A549 (cell line): Measurements from ENCODE around the gene ARHGEF16. TPM values are rescaled to one million over a fixed set of nuclear protein-coding genes. Genes with fewer than 3 reads are reported as not detected.

Experiments used
- ATAC-seq, 2 experiments: fragments of 200-7000 bp in 1 of 2; fragments of >200 bp in 1 of 2; cut with Nextera tagmentation in 1 of 2; cut with Tn5 transposase in 1 of 2; 3 replicates each; pipeline versions ENCODE4 v1.8.0 to v1.9.1; 2018 to 2020; ENCODE audit warnings: mild to moderate bottlenecking in 1 of 2, moderate library complexity in 1 of 2
- CTCF ChIA-PET: fragments of 300-600 bp; sonication (Branson Sonifier 250); formaldehyde crosslinking; extraction: SDS; loops from one replicate; lab custom pipeline; 2021; ENCODE audit warnings: antibody characterized with exemption, inconsistent platforms; lab: Yijun Ruan, JAX
- POLR2A ChIA-PET: fragments of 350-600 bp; formaldehyde crosslinking; extraction: SDS; loops from one replicate; lab custom pipeline; 2021; ENCODE audit warnings: antibody characterized with exemption, inconsistent platforms; lab: Yijun Ruan, JAX
- DNase-seq, 2 experiments: peaks; one replicate each; pipeline versions ENCODE4 v3.0.0 to v3.0.0-alpha.2; 2011 to 2016; ENCODE audit warnings: low read depth in 1 of 2, low spot score in 1 of 2
- FAIRE-seq: peaks from 2 replicates; lab custom pipeline; 2011; peaks lifted over from hg19 to GRCh38; lab: Jason Lieb, UNC
- H3K27ac ChIP-seq, 2 experiments: fragments of >200 bp; sonication (Bioruptor Twin); formaldehyde crosslinking; 3 replicates each; pipeline ENCODE4 v1.5.1; 2016 to 2017
- H3K4me1 ChIP-seq: fragments of >200 bp; sonication (Bioruptor Twin); formaldehyde crosslinking; 3 replicates; pipeline ENCODE4 v1.6.1; 2016
- H3K4me2 ChIP-seq: fragments of >200 bp; sonication (Bioruptor Twin); formaldehyde crosslinking; 3 replicates; pipeline ENCODE4 v1.6.1; 2016
- H3K4me3 ChIP-seq: fragments of >200 bp; sonication (Bioruptor Twin); formaldehyde crosslinking; 3 replicates; pipeline ENCODE4 v1.5.1; 2016
- H3K9me3 ChIP-seq: fragments of >200 bp; sonication (Bioruptor Twin); formaldehyde crosslinking; 3 replicates; pipeline ENCODE4 v1.6.1; 2016
- BHLHE40 ChIP-seq: IDR thresholded peaks from 2 replicates; pipeline ENCODE4 v1.6.1; 2012; ENCODE audit warnings: low read depth, low read length, inconsistent platforms
- CBX2 ChIP-seq: fragments of 200-600 bp; sonication (generic); IDR thresholded peaks from 2 replicates; pipeline ENCODE4 v1.6.1; 2016; ENCODE audit warnings: low read depth, mild to moderate bottlenecking, borderline replicate concordance
- CBX8 ChIP-seq: fragments of 200-600 bp; sonication (generic); IDR thresholded peaks from 2 replicates; pipeline ENCODE4 v1.6.1; 2016
- CHD4 ChIP-seq: fragments of 200-600 bp; sonication (generic); IDR thresholded peaks from 2 replicates; pipeline ENCODE4 v1.6.1; 2016; ENCODE audit warnings: antibody characterized with exemption, mild to moderate bottlenecking, borderline replicate concordance
- CTCF ChIP-seq: fragments of >200 bp; sonication (Bioruptor Twin); formaldehyde crosslinking; IDR thresholded peaks from 3 replicates; pipeline ENCODE4 v1.5.1; 2016
- EHF ChIP-seq: fragments of 250-450 bp; sonication (Bioruptor Pico); IDR thresholded peaks from 2 replicates; pipeline ENCODE4 v1.5.0; 2020; ENCODE audit warnings: mild to moderate bottlenecking
- EHMT2 ChIP-seq: fragments of 200-600 bp; sonication (generic); IDR thresholded peaks from 2 replicates; pipeline ENCODE4 v1.6.1; 2016; ENCODE audit warnings: antibody characterized with exemption, low read depth, mild to moderate bottlenecking, moderate library complexity
- FOSL2 ChIP-seq, 2 experiments: fragments of 450-650 bp in 1 of 2; fragments of >200 bp in 1 of 2; sonication (Bioruptor Twin) in 1 of 2; formaldehyde crosslinking; IDR thresholded peaks; 2 replicates each; pipeline versions ENCODE4 v1.5.0 to v1.6.1; 2016 to 2020; ENCODE audit warnings: mild to moderate bottlenecking in 1 of 2, moderate library complexity in 1 of 2
- HDAC2 ChIP-seq: fragments of 200-600 bp; sonication (generic); IDR thresholded peaks from 2 replicates; pipeline ENCODE4 v1.6.1; 2016
- HEYL ChIP-seq: fragments of 250-450 bp; sonication (Bioruptor Pico); IDR thresholded peaks from 2 replicates; pipeline ENCODE4 v1.8.0; 2021; ENCODE audit warnings: mild to moderate bottlenecking, moderate library complexity
- HOXB5 ChIP-seq: fragments of 250-450 bp; sonication (Bioruptor Pico); IDR thresholded peaks from 2 replicates; pipeline ENCODE4 v1.5.0; 2020; ENCODE audit warnings: mild to moderate bottlenecking, moderate library complexity
- JUN ChIP-seq, 2 experiments: fragments of >200 bp; sonication (Bioruptor Twin); formaldehyde crosslinking; IDR thresholded peaks; 2 replicates in 1 of 2; 3 replicates in 1 of 2; pipeline ENCODE4 v1.6.1; 2016 to 2017
- KDM1A ChIP-seq: fragments of 200-600 bp; sonication (generic); IDR thresholded peaks from 2 replicates; pipeline ENCODE4 v1.6.1; 2016; ENCODE audit warnings: low read depth, mild to moderate bottlenecking
- KDM5A ChIP-seq: fragments of 200-600 bp; sonication (generic); IDR thresholded peaks from 2 replicates; pipeline ENCODE4 v1.6.1; 2016; ENCODE audit warnings: antibody characterized with exemption, mild to moderate bottlenecking
- MAFK ChIP-seq: fragments of 450-650 bp; IDR thresholded peaks from 2 replicates; pipeline ENCODE4 v1.6.1; 2014; ENCODE audit not compliant: partially characterized antibody
- MYC ChIP-seq: IDR thresholded peaks from 2 replicates; pipeline ENCODE4 v1.6.1; 2012; ENCODE audit warnings: mild to moderate bottlenecking, inconsistent platforms, low read length, improper control_type of control experiment, borderline replicate concordance
- NFE2L2 ChIP-seq: fragments of 150-350 bp; conservative IDR thresholded peaks from 2 replicates; pipeline ENCODE4 v1.6.1; 2014; ENCODE audit warnings: low read length
- PBX3 ChIP-seq: IDR thresholded peaks from 2 replicates; pipeline ENCODE4 v1.6.1; 2012
- PHF8 ChIP-seq: fragments of 200-600 bp; sonication (generic); IDR thresholded peaks from 2 replicates; pipeline ENCODE4 v1.6.1; 2016; ENCODE audit warnings: low read depth, mild to moderate bottlenecking, antibody characterized with exemption, moderate library complexity, borderline replicate concordance
- POLR2AphosphoS2 ChIP-seq: conservative IDR thresholded peaks from 2 replicates; pipeline ENCODE4 v1.6.1; 2012; ENCODE audit warnings: low read length, improper control_type of control experiment, inconsistent platforms
- RARB ChIP-seq: fragments of 250-450 bp; sonication (Bioruptor Pico); IDR thresholded peaks from 2 replicates; pipeline ENCODE4 v1.8.0; 2021; ENCODE audit warnings: mild to moderate bottlenecking, moderate library complexity
- REST ChIP-seq: fragments of 200-600 bp; sonication (generic); IDR thresholded peaks from 2 replicates; pipeline ENCODE4 v1.6.1; 2016; ENCODE audit warnings: antibody characterized with exemption, mild to moderate bottlenecking, moderate library complexity
- RFX5 ChIP-seq: fragments of 450-650 bp; IDR thresholded peaks from 2 replicates; pipeline ENCODE4 v1.7.1; 2014; ENCODE audit warnings: antibody characterized with exemption, mild to moderate bottlenecking, moderate library complexity
- SMC3 ChIP-seq: fragments of >200 bp; sonication (Bioruptor Twin); formaldehyde crosslinking; IDR thresholded peaks from 3 replicates; pipeline ENCODE4 v1.6.1; 2018; ENCODE audit warnings: inconsistent platforms
- TFCP2L1 ChIP-seq: fragments of 250-450 bp; sonication (Bioruptor Pico); IDR thresholded peaks from 2 replicates; pipeline ENCODE4 v1.5.0; 2021; ENCODE audit warnings: mild to moderate bottlenecking
- USF2 ChIP-seq: fragments of 450-650 bp; IDR thresholded peaks from 2 replicates; pipeline ENCODE4 v1.6.1; 2014; ENCODE audit warnings: antibody characterized with exemption
- ZC3H11A ChIP-seq: fragments of 450-650 bp; IDR thresholded peaks from 2 replicates; pipeline ENCODE4 v1.6.1; 2014; ENCODE audit warnings: antibody characterized with exemption, mild to moderate bottlenecking
- ZNF302 ChIP-seq: fragments of 250-450 bp; sonication (Bioruptor Pico); IDR thresholded peaks from 2 replicates; pipeline ENCODE4 v1.9.0; 2021; ENCODE audit warnings: inconsistent platforms, mild to moderate bottlenecking, moderate library complexity
- WGBS: methylation state at CpG from one replicate; pipeline ENCODE4 v1.1.6; 2017; ENCODE audit errors: missing lambda C conversion rate; 5-methylcytosine and 5-hydroxymethylcytosine counted together
- polyA plus RNA-seq, 4 experiments: library from polyadenylated mRNA; depleted of rRNA in 3 of 4; stranded (reverse); fragments of >200 nt; fragmentation: RNase III in 1 of 4; extraction: RNeasy Plus Mini Kit Qiagen cat#74134 plus additional on column Dnase treatment in 1 of 4; gene quantifications; 2 replicates in 3 of 4; 3 replicates in 1 of 4; pipeline ENCODE4 v1.2.3, GENCODE V29; 2011 to 2017
- TF ChIP-seq, protein P1 (sequence below): fragments of 250-450 bp; sonication (Bioruptor Pico); IDR thresholded peaks from 2 replicates; pipeline ENCODE4 v1.5.0; 2020; ENCODE audit warnings: low read depth, mild to moderate bottlenecking, moderate library complexity

ARHGEF16 gene
- polyA plus RNA-seq, 2 of the 4 experiments (the other 2 are of a cell fraction), result 1.4 to 3.2 TPM

DNA sequence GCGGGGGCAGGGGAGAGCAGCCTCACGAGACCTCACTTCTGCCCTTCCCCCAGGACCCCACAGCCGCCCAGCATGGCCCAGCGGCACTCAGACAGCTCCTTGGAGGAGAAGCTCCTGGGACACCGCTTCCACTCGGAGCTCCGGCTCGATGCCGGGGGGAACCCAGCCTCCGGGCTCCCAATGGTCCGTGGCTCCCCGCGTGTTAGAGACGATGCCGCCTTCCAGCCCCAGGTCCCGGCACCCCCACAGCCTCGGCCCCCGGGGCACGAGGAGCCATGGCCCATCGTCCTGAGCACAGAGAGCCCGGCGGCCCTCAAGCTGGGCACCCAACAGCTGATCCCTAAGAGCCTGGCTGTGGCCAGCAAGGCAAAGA lies 8.5 kb downstream of the ARHGEF16 start:
- ChIA-PET CTCF (interaction anchor here (1.2 to 3.6 kb wide), 3 partner anchors 9 to 28 kb away, joined by 5 to 33 read pairs (median 16); no protein-coding TSS in a partner anchor), POLR2A (no interaction called here)
- no peak overlapping the region for H3K27ac ChIP-seq
- no peak for TF ChIP-seq POLR2AphosphoS2
- TF ChIP-seq USF2, result no peak
- no peak for TF ChIP-seq EHF (CRISPR knock-in tag)
- no peak for TF ChIP-seq CBX8
- TF ChIP-seq HOXB5 (CRISPR knock-in tag), result no peak
- no peak for TF ChIP-seq EHMT2
- TF ChIP-seq RFX5, result no peak
- TF ChIP-seq KDM5A, result no peak
- no peak for TF ChIP-seq CHD4
- no peak for TF ChIP-seq TFCP2L1
- no peak for TF ChIP-seq BHLHE40
- TF ChIP-seq REST, result no peak
- TF ChIP-seq KDM1A, result no peak
- TF ChIP-seq MYC, result no peak
- ATAC-seq (no peak), FAIRE-seq (no peak), DNase-seq (no peak)
- no peaks in the 10 kb centered on the region for H3K9me3 ChIP-seq
- H3K4me2 ChIP-seq, result no peak overlapping the region
- peaks cover 3% of the 10 kb centered on the region; the same call in 1 of the 3 replicates for H3K4me1 ChIP-seq
- WGBS, result no CpG with 5 or more reads among the region's 22 CpGs
- no peak overlapping the region for H3K4me3 ChIP-seq

GRCh38 chr1:3463408-3463863 lies 9.0 kb downstream of the ARHGEF16 start:
- TF ChIP-seq JUN (IDR thresholded peaks at IDR 0.05) (no peak), HEYL (no peak), PBX3 (no peak), CBX8 (no peak), MAFK (no peak), KDM5A (no peak), HDAC2 (no peak), NFE2L2 (no peak), FOSL2 (IDR thresholded peaks at IDR 0.05) (no peak), FOSL2 (CRISPR knock-in tag; IDR thresholded peaks at IDR 0.05) (no peak), ZNF302 (CRISPR knock-in tag) (no peak), CBX2 (no peak), RARB (CRISPR knock-in tag) (no peak), CTCF (no peak), SMC3 (no peak), PHF8 (no peak), ZC3H11A (no peak)
- TF ChIP-seq, protein P1, sequence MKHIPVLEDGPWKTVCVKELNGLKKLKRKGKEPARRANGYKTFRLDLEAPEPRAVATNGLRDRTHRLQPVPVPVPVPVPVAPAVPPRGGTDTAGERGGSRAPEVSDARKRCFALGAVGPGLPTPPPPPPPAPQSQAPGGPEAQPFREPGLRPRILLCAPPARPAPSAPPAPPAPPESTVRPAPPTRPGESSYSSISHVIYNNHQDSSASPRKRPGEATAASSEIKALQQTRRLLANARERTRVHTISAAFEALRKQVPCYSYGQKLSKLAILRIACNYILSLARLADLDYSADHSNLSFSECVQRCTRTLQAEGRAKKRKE (CRISPR knock-in tag), result no peak
- Histone ChIP-seq H3K4me3 (no peak overlapping the region), H3K4me1 (peaks cover 3% of the 10 kb centered on the region; the same call in 1 of the 3 replicates), H3K9me3 (no peaks in the 10 kb centered on the region), H3K4me2 (no peak overlapping the region), H3K27ac (no peak overlapping the region)
- FAIRE-seq (no peak), ATAC-seq (no peak), DNase-seq (no peak)
- WGBS, result 82% methylated on average over 4 of the region's 20 CpGs
- CTCF ChIA-PET, result interaction anchor here (1.2 to 3.6 kb wide), 3 partner anchors 9 to 27 kb away, joined by 5 to 33 read pairs (median 16); no protein-coding TSS in a partner anchor
- POLR2A ChIA-PET, result no interaction called here
